ENCODE data around the gene ANKRD36B.
A peak's percentile ranks its signal among the peaks of the same experiment; 100 is the strongest.
"Not testable (repeated sequence)": the region's sequence is repeated elsewhere in the genome, so short reads cannot be mapped to it uniquely, and the experiment has no call there.

The ANKRD36B gene

GRCh38 chr2:97601537-97601936 lies 11.9 kb upstream of the ANKRD36B start:
- H3K4me1 Mint-ChIP-seq (ENCODE audit: low read depth in 2 of 2); H3K9me3 Mint-ChIP-seq; H3K36me3 Mint-ChIP-seq (ENCODE audit: insufficient read depth); H3K27ac Mint-ChIP-seq; H3K4me3 Mint-ChIP-seq; ATAC-seq (replicated peaks); DNase-seq: not testable (repeated sequence)
- H3K27me3 Mint-ChIP-seq, result peaks cover 28 to 43% of the 10 kb centered on the region in 2 donors

GRCh38 chr2:97596180-97596579 lies 6.5 kb upstream of the ANKRD36B start:
- not testable (repeated sequence) for DNase-seq; H3K9me3 Mint-ChIP-seq; ATAC-seq (replicated peaks); H3K36me3 Mint-ChIP-seq (ENCODE audit: insufficient read depth); H3K4me1 Mint-ChIP-seq (ENCODE audit: low read depth in 2 of 2); H3K4me3 Mint-ChIP-seq; H3K27ac Mint-ChIP-seq
- H3K27me3 Mint-ChIP-seq, result peaks cover 32 to 47% of the 10 kb centered on the region in 2 donors

- not testable (repeated sequence) for ATAC-seq (replicated peaks); H3K36me3 Mint-ChIP-seq (ENCODE audit: insufficient read depth); H3K4me1 Mint-ChIP-seq (ENCODE audit: low read depth in 2 of 2); H3K27ac Mint-ChIP-seq; H3K4me3 Mint-ChIP-seq; DNase-seq; H3K9me3 Mint-ChIP-seq
- H3K27me3 Mint-ChIP-seq, result peaks cover 12 to 21% of the 10 kb centered on the region in 2 donors
Observed at GRCh38 chr2:97593520-97593919, 3.8 kb upstream of the ANKRD36B start.

GRCh38 chr2:97590515-97591394 lies 1.1 kb upstream of the ANKRD36B start:
- peak; percentile 71 for ATAC-seq (replicated peaks)
- not testable (repeated sequence) for H3K9me3 Mint-ChIP-seq; H3K4me1 Mint-ChIP-seq (ENCODE audit: low read depth in 2 of 2); H3K36me3 Mint-ChIP-seq (ENCODE audit: insufficient read depth)
- peak; percentile 71 to 78 (median 73) for DNase-seq
- Mint-ChIP-seq H3K27ac (peak overlapping the region in 1 of 2 donors; percentile 75), H3K27me3 (peaks cover 12 to 13% of the 10 kb centered on the region in 2 donors), H3K4me3 (peak overlapping the region; percentile 93 to 96)

GRCh38 chr2:97589257-97589597 lies 450 bp downstream of the ANKRD36B start:
- ATAC-seq (replicated peaks); H3K27me3 Mint-ChIP-seq: not testable (repeated sequence)

GRCh38 chr2:97565674-97566073 lies 24.0 kb downstream of the ANKRD36B start:
- not testable (repeated sequence) for H3K36me3 Mint-ChIP-seq (ENCODE audit: insufficient read depth); H3K4me1 Mint-ChIP-seq (ENCODE audit: low read depth in 2 of 2); H3K27ac Mint-ChIP-seq; H3K27me3 Mint-ChIP-seq; DNase-seq; H3K9me3 Mint-ChIP-seq; ATAC-seq (replicated peaks); H3K4me3 Mint-ChIP-seq

More at GRCh38 chr2:97589257-97589597, 450 bp downstream of the ANKRD36B start:
- H3K9me3 Mint-ChIP-seq; H3K4me1 Mint-ChIP-seq (ENCODE audit: low read depth in 2 of 2); H3K36me3 Mint-ChIP-seq (ENCODE audit: insufficient read depth); DNase-seq: not testable (repeated sequence)
- H3K27ac Mint-ChIP-seq, result peak overlapping the region; percentile 93 to 96
- peak overlapping the region; percentile 93 to 96 for H3K4me3 Mint-ChIP-seq

- H3K4me3 Mint-ChIP-seq; ATAC-seq (replicated peaks); H3K4me1 Mint-ChIP-seq (ENCODE audit: low read depth in 2 of 2); DNase-seq; H3K27me3 Mint-ChIP-seq; H3K9me3 Mint-ChIP-seq; H3K27ac Mint-ChIP-seq: not testable (repeated sequence)
- peaks cover 47% of the 10 kb centered on the region for H3K36me3 Mint-ChIP-seq (ENCODE audit: insufficient read depth)
Observed at GRCh38 chr2:97552406-97552805, 37.3 kb downstream of the ANKRD36B start.

GRCh38 chr2:97550498-97550897 lies 39.2 kb downstream of the ANKRD36B start:
- not testable (repeated sequence) for DNase-seq; ATAC-seq (replicated peaks); H3K27me3 Mint-ChIP-seq; H3K9me3 Mint-ChIP-seq; H3K4me3 Mint-ChIP-seq; H3K4me1 Mint-ChIP-seq (ENCODE audit: low read depth in 2 of 2)
- peaks cover 45% of the 10 kb centered on the region for H3K36me3 Mint-ChIP-seq (ENCODE audit: insufficient read depth)
- peak overlapping the region in 1 of 2 donors; percentile 60 for H3K27ac Mint-ChIP-seq

- H3K4me3 Mint-ChIP-seq; H3K27me3 Mint-ChIP-seq; DNase-seq; H3K4me1 Mint-ChIP-seq (ENCODE audit: low read depth in 2 of 2); ATAC-seq (replicated peaks); H3K9me3 Mint-ChIP-seq: not testable (repeated sequence)
- Mint-ChIP-seq H3K27ac (peak overlapping the region in 1 of 2 donors; percentile 4), H3K36me3 (ENCODE audit: insufficient read depth) (peaks cover 36% of the 10 kb centered on the region)
Observed at GRCh38 chr2:97549058-97549457, 40.6 kb downstream of the ANKRD36B start.

GRCh38 chr2:97548536-97548935 lies 41.1 kb downstream of the ANKRD36B start:
- not testable (repeated sequence) for H3K4me3 Mint-ChIP-seq; ATAC-seq (replicated peaks); H3K9me3 Mint-ChIP-seq; DNase-seq; H3K4me1 Mint-ChIP-seq (ENCODE audit: low read depth in 2 of 2); H3K27me3 Mint-ChIP-seq
- Mint-ChIP-seq H3K27ac (peak overlapping the region in 1 of 2 donors; percentile 4), H3K36me3 (ENCODE audit: insufficient read depth) (peaks cover 36% of the 10 kb centered on the region)

GRCh38 chr2:97546711-97547110 lies 43.0 kb downstream of the ANKRD36B start:
- no peaks in the 10 kb centered on the region for H3K4me1 Mint-ChIP-seq (ENCODE audit: low read depth in 2 of 2)
- H3K36me3 Mint-ChIP-seq (ENCODE audit: insufficient read depth), result peaks cover 26% of the 10 kb centered on the region
- H3K27me3 Mint-ChIP-seq, result no peaks in the 10 kb centered on the region
- ATAC-seq (replicated peaks) (no peak), DNase-seq (no peak)
- H3K9me3 Mint-ChIP-seq, result no peaks in the 10 kb centered on the region
- no peak overlapping the region for H3K4me3 Mint-ChIP-seq
- no peak overlapping the region for H3K27ac Mint-ChIP-seq

- not testable (repeated sequence) for H3K4me1 Mint-ChIP-seq (ENCODE audit: low read depth in 2 of 2)
- H3K36me3 Mint-ChIP-seq (ENCODE audit: insufficient read depth), result peaks cover 19% of the 10 kb centered on the region
Observed at GRCh38 chr2:97544911-97545310, 44.8 kb downstream of the ANKRD36B start.

GRCh38 chr2:97525904-97526303 lies 63.8 kb downstream of the ANKRD36B start:
- DNase-seq; H3K4me1 Mint-ChIP-seq (ENCODE audit: low read depth in 2 of 2); H3K36me3 Mint-ChIP-seq (ENCODE audit: insufficient read depth); H3K27ac Mint-ChIP-seq; H3K27me3 Mint-ChIP-seq; H3K4me3 Mint-ChIP-seq; ATAC-seq (replicated peaks); H3K9me3 Mint-ChIP-seq: not testable (repeated sequence)

More at GRCh38 chr2:97544911-97545310, 44.8 kb downstream of the ANKRD36B start:
- H3K27me3 Mint-ChIP-seq; DNase-seq; H3K27ac Mint-ChIP-seq; H3K9me3 Mint-ChIP-seq; H3K4me3 Mint-ChIP-seq; ATAC-seq (replicated peaks): not testable (repeated sequence)

GRCh38 chr2:97523816-97524215 lies 65.9 kb downstream of the ANKRD36B start:
- not testable (repeated sequence) for H3K9me3 Mint-ChIP-seq; H3K4me3 Mint-ChIP-seq; H3K36me3 Mint-ChIP-seq (ENCODE audit: insufficient read depth); ATAC-seq (replicated peaks); H3K4me1 Mint-ChIP-seq (ENCODE audit: low read depth in 2 of 2); H3K27me3 Mint-ChIP-seq; H3K27ac Mint-ChIP-seq; DNase-seq

Measured in effector memory CD8-positive, alpha-beta T cell (primary cell).